Measurements from ENCODE around the gene ZSCAN21.
"Not testable (repeated sequence)": the region's sequence is repeated elsewhere in the genome, so short reads cannot be mapped to it uniquely, and the experiment has no call there.

Gene ZSCAN21

GRCh38 chr7:100049441-100050291 lies at the start of gene ZSCAN21:
TSS of gene ZSCAN21 (plus strand) at chr7:100049774. CDS start at chr7:100057007, 7,233 bp downstream.
- DNase-seq: peak; percentile 86

DNA sequence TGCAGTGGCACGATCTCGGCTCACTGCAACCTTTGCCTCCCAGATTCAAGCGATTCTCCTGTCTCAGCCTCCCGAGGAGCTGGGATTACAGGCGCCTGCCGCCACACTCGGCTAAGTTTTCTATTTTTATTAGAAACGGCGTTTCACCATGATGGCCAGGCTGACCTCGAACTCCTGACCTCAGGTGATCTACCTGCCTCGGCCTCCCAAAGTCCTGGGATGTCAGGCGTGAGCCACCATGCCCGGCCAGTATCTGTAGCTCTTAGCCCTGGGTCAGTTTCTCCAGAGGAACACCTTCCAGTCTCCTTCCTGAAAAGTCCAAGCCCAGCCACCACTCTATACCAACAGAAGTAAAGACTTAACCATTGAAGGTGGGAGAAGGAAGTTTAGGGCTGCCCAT lies 49.3 kb upstream of the ZSCAN21 start:
- DNase-seq: no peak

DNA sequence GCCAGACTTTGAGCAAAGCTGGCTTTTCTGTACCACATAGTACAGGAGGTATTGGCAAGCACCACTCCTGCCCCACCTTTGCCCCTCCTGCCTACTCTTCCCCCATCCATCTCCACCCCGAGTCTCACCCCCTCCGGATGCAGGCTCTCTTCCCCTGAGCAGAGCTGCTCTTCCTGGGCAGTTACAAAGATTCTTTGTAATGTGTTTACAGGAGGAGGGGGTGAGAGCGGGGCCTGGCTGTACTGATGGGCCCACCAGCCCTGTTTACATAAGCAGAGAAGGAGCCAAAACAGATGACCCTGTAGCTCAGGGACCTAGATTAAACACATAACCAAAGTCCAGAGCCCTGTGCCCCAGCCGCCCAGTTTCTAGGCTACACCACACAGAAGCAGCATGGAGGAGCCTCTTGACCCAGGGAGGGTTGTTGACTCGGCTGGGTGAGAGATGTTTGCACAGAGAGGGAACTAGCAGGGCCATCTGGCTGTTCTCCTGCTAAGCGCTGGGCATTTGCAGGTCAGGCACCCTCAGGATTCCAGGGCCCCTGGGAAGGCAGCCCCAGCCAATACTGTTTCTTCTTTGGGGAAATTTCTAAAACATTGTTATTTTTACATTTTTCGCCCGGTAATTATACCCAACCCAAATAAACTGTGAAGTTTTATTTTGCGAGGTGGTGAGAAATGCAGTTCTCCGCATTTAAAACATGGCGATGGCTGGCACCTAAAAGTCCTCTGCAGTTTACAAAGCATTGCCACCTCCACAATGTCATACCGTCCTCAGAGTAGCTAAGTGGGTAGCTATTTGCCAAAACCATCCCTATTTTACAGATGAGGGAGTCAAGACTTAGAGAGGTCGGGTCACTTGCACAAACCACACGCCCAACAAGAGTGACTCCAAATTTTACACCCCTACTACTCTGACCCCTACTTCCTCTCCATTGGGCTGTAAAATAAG lies 45.6 kb upstream of the ZSCAN21 start:
- no peak for DNase-seq

DNA sequence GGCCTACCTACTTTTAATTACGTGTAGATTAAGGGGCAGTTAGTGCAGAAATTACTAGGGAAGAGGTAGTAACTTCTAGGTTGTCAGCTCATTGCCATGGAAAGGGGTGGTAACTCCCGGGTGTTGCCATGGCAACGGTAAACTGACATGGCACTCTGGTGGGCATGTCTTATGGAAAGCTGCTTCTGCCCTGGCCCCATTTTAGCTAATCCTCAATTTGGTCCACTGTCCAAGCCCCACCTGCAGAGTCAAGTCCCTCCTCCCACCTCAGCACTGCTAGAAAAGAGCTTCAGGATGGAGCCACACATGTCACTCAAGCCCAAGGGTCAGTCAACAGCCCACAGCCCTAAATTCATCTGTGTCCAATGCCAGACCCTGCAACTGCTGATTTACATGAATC lies 41.7 kb upstream of the ZSCAN21 start:
- no peak for DNase-seq

- no peak for DNase-seq
These were observed 41.0 kb upstream of the ZSCAN21 start for GRCh38 chr7:100008525-100008924.

- not testable (repeated sequence) for DNase-seq
These were observed 39.6 kb upstream of the ZSCAN21 start for GRCh38 chr7:100009952-100010351.

- no peak for DNase-seq
These were observed 38.7 kb upstream of the ZSCAN21 start for GRCh38 chr7:100010901-100011300.

- DNase-seq: no peak
These were observed 38.1 kb upstream of the ZSCAN21 start for GRCh38 chr7:100011516-100011915.

GRCh38 chr7:100012385-100013327 lies 36.9 kb upstream of the ZSCAN21 start:
- DNase-seq: not testable (repeated sequence)

DNA sequence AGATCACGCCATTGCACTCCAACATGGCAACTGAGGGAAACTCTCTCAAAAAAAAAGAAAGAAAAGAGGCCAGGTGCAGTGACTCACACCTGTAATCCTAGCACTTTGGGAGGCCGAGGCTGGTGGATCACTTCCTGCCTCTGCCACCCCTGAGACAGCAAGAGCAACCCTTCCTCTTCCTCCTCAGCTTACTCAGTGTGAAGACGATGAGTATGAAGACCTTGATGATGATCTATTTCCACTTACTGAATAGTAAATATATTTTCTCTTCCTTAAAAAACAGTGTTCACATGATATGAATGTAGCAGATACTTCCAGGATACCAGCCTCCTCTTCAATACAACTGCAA lies 36.3 kb upstream of the ZSCAN21 start:
- DNase-seq: peak; percentile 23

DNA sequence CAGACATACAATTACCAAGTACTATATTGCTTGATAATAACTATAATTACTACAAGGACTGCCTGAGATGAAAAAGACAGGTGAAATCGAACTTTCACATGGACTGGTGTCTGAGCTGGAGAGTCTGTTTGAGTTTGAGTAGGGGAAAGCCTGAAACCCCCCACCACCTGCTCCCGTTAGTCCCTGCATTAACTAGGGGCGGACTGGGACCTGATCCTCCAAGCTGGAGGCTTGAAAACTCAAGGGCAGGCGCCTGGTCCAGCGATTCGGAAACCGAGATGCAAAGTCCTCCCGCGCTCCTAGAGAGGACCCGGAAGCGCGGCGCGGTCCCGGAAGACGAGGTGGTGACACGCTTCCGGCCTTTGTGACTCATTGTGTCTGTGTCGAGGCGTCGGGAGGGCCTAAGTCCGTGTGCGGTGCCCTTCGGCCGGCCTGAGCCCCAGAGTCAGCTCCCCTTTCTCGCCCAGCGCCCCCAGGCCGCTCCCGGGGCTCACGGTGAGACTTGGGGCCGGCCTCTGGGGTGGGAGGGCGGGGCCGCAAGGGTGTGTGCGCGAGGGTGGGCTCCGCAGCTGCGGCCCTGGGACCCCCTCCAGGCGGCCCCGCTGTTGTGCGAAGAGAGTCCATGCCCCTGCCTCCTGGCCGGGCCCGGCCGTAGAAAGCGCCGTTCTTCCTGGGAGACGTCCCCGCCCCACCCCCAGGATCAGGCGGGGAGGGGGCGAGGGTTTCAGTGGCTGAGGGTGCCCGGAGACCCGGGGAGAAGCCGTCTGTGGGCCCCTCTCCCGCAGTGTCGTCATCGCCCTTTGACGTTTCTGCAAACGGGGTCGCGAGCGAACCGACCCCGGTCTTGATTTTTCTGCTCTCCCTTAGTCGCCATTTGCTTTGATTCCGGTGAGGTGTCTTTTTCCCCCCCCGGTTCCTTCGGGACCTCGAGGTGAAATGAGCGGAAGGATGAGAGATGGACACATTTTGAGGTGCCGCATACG lies 34.1 kb upstream of the ZSCAN21 start, which contains the start of gene ZKSCAN1:
TSS of gene ZKSCAN1 (plus strand) at position 365 of the 983 bp plus-strand sequence. CDS start 7,911 bp downstream, outside the sequence.
- DNase-seq: peak; percentile 84

- no peak for DNase-seq
These were observed 33.2 kb upstream of the ZSCAN21 start for GRCh38 chr7:100016215-100016901.

DNA sequence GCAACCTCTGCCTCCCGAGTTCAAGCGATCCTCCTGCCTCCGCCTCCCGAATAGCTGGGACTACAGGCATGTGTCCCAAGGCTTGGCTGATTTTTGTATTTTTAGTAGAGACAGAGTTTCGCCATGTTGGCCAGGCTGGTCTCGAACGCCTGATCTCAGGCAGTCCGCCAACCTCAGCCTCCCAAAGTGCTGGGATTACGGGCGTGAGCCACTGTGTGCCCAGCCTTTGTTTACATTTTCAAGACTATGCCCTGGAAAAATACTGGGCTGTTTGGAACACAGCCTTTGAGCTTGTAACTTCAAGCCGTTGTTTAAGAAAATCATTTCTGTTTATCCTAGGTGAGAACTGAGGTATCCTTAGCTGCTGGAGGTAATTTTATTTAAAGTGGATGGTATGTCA lies 32.3 kb upstream of the ZSCAN21 start:
- no peak for DNase-seq

DNA sequence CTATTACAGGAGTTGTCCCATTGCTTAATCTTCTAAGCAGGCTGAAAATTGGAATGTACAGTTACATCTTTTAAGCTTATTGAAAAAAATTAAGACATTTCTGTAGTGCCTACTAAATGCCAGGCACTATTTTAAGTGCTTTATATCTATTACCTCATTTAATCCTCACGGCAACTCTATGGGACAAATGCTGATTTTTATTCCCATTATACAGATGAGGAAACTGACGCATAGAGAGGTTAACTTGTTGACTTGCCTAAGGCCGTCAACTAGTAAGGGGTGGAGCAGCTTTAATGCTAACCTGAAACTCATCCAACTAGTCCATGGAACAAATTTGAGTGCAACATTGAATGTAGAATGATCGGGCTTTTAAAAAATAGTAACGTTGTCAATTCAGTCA lies 31.7 kb upstream of the ZSCAN21 start:
- DNase-seq: no peak

- no peak for DNase-seq
These were observed 29.7 kb upstream of the ZSCAN21 start for GRCh38 chr7:100019908-100020307.

- DNase-seq: no peak
These were observed 28.3 kb upstream of the ZSCAN21 start for GRCh38 chr7:100021297-100021696.

- DNase-seq: no peak
These were observed 27.0 kb upstream of the ZSCAN21 start for GRCh38 chr7:100022621-100023020.

GRCh38 chr7:100023526-100023925 lies 26.0 kb upstream of the ZSCAN21 start:
- no peak for DNase-seq

- no peak for DNase-seq
These were observed 25.5 kb upstream of the ZSCAN21 start for GRCh38 chr7:100024020-100024619.

- no peak for DNase-seq
These were observed 22.4 kb upstream of the ZSCAN21 start for GRCh38 chr7:100027197-100027596.

Measured in activated CD8-positive, alpha-beta memory T cell treated with anti-CD3 and anti-CD28 coated beads, Interleukin-2, amount 50 U/mL, for 4 hours (primary cell).